ENCODE data around the gene APOBEC3C.
A peak's percentile ranks its signal among the peaks of the same experiment; 100 is the strongest.
"Not testable (repeated sequence)": the region's sequence is repeated elsewhere in the genome, so short reads cannot be mapped to it uniquely, and the experiment has no call there.

Gene APOBEC3C

DNA sequence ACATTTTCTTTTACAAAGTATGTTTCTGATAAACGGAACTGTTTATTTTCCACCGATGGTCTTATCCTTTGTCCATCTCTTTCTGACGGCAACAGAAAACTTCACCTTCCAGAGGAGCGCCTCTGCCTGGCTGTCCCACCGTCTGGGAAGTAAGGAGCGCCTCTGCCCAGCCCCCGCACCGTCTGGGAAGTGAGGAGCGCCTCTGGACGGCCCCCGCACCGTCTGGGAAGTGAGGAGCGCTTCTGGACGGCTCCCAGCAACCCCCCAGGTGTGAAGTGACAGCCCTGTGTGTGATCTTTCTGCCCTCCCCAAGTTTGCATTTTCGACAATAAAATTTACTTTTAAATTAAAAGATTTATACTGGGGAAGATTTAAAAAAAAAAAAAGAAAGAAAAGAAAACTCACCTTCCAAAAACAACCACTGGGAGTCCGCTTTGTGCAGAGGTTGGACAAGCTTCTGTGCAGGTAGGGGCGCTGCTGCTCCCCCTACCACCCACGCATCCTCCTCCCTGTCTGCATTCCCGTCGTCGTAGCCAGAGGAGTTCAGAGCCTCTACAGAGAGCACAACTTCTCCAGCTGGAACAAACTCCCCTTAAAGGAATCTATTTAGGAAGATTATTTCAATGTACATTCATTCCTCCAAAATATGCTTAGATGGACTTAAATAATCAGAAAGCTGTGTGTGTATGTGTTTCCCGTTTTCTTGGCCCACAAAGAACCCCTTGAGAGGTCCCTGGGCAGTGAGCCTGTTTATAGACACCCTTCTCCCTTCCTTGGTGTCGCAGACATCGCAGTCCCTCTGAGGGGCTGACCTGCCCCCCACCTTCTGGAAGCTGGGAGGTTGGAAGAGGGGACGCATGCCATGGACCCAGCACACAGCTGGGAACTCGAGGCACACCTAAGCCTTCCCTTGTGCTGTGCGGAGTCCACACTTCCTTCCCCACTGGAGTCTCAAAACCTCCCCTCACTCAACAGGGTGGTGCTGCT lies 32.8 kb upstream of the APOBEC3C start:
- no peaks in the 10 kb centered on the region for H3K27me3 ChIP-seq (ENCODE audit: insufficient read depth, poor library complexity, severe bottlenecking)
- TF ChIP-seq, protein P1, sequence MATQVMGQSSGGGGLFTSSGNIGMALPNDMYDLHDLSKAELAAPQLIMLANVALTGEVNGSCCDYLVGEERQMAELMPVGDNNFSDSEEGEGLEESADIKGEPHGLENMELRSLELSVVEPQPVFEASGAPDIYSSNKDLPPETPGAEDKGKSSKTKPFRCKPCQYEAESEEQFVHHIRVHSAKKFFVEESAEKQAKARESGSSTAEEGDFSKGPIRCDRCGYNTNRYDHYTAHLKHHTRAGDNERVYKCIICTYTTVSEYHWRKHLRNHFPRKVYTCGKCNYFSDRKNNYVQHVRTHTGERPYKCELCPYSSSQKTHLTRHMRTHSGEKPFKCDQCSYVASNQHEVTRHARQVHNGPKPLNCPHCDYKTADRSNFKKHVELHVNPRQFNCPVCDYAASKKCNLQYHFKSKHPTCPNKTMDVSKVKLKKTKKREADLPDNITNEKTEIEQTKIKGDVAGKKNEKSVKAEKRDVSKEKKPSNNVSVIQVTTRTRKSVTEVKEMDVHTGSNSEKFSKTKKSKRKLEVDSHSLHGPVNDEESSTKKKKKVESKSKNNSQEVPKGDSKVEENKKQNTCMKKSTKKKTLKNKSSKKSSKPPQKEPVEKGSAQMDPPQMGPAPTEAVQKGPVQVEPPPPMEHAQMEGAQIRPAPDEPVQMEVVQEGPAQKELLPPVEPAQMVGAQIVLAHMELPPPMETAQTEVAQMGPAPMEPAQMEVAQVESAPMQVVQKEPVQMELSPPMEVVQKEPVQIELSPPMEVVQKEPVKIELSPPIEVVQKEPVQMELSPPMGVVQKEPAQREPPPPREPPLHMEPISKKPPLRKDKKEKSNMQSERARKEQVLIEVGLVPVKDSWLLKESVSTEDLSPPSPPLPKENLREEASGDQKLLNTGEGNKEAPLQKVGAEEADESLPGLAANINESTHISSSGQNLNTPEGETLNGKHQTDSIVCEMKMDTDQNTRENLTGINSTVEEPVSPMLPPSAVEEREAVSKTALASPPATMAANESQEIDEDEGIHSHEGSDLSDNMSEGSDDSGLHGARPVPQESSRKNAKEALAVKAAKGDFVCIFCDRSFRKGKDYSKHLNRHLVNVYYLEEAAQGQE (IDR thresholded peaks at IDR 0.05; ENCODE audit: insufficient replicate concordance, low read depth) = no peak
- TF ChIP-seq GABPA (IDR thresholded peaks at IDR 0.05; ENCODE audit: low read depth) = no peak
- H3K4me3 ChIP-seq (replicated peaks; ENCODE audit: insufficient read depth, low read length) = no peak overlapping the region
- DNase-seq (ENCODE audit: low read depth in 1 of 2, low spot score in 1 of 2) = no peak
- H3K27ac ChIP-seq (replicated peaks) = no peak overlapping the region

DNA sequence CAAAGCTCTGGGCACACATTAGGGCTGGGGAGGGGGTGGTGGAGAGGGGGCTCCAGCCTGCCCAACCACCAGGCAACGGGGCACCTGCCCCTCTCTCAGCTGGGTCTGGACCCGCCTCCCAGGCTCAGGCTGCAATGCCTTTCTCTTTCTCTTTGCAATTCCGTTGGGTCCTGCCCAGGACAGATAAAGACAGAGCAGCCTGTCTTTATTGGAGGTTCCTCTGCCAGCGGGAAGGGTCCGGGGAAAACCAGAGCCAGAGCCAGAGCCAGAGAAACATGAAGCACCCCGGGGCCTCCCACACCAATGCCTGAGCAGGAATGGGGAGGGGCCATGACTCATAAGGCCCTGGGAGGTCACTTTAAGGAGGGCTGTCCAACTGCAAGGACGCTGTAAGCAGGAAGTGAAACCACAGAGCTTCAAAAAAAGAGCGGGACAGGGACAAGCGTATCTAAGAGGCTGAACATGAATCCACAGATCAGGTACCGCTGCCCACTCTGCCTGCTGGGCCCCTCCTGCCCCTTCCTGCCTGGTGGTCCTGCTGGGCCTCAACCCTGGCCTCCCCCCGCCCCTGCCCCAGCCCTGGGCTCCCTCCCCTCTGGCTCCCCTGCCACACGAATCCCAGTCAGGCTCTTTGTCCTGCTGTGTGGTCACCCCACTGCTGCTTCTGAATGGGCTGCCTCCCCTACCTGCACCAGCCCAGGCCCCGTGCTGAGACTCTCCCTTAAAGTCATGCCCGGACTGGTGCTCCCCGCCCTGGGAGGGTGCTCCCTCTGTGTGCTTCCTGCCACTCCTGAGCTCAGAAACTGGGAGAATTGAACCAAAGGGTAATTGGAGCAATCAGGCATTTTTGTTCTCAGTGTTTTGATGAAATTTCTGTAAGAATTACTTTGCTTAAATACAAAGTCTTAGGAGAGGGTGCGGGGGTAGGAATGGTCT lies 31.8 kb upstream of the APOBEC3C start, which contains the start of gene APOBEC3B:
APOBEC3B (plus strand) TSS at position 356 of the 936 bp plus-strand sequence; CDS start at position 463, 107 bp downstream.
- Histone ChIP-seq H3K27me3 (ENCODE audit: insufficient read depth, poor library complexity, severe bottlenecking) (no peaks in the 10 kb centered on the region), H3K4me3 (replicated peaks; ENCODE audit: insufficient read depth, low read length) (no peak within 1 kb of the TSS), H3K27ac (replicated peaks) (no peak within 1 kb of the TSS; the same call in 1 of the 2 replicates)
- TF ChIP-seq, protein P2, sequence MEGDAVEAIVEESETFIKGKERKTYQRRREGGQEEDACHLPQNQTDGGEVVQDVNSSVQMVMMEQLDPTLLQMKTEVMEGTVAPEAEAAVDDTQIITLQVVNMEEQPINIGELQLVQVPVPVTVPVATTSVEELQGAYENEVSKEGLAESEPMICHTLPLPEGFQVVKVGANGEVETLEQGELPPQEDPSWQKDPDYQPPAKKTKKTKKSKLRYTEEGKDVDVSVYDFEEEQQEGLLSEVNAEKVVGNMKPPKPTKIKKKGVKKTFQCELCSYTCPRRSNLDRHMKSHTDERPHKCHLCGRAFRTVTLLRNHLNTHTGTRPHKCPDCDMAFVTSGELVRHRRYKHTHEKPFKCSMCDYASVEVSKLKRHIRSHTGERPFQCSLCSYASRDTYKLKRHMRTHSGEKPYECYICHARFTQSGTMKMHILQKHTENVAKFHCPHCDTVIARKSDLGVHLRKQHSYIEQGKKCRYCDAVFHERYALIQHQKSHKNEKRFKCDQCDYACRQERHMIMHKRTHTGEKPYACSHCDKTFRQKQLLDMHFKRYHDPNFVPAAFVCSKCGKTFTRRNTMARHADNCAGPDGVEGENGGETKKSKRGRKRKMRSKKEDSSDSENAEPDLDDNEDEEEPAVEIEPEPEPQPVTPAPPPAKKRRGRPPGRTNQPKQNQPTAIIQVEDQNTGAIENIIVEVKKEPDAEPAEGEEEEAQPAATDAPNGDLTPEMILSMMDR (IDR thresholded peaks at IDR 0.05; ENCODE audit: insufficient read depth, low read length) = no peak
- TF ChIP-seq, protein P1 (IDR thresholded peaks at IDR 0.05; ENCODE audit: insufficient replicate concordance, low read depth) = no peak
- TF ChIP-seq GABPA (IDR thresholded peaks at IDR 0.05; ENCODE audit: low read depth) = no peak
- TF ChIP-seq POLR2AphosphoS5 (IDR thresholded peaks at IDR 0.05; ENCODE audit: low read depth) = no peak
- TF ChIP-seq SPI1 (IDR thresholded peaks at IDR 0.05; ENCODE audit: borderline replicate concordance, low read depth) = no peak
- peak; percentile 80 to 83 for DNase-seq (ENCODE audit: low read depth in 1 of 2, low spot score in 1 of 2)

DNA sequence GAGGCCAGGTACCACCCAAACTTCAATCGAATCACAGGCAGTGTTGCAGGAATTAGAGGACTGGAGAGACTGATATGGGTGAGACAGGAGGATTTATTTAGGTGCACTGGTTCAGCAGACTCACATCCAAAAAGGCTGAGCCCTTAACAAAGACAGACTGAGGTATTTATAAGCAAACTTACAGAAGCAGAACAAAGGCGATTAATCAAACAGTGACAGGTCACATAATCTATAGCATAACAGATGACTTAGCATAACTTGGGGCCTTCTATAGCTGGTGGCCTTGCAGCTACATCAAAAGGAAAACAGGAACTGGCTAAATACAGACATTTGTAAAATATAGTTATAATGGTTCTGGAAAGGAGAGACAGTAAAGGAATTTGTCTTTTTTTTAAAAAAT lies 29.8 kb upstream of the APOBEC3C start:
- Histone ChIP-seq H3K27me3 (ENCODE audit: insufficient read depth, poor library complexity, severe bottlenecking) (no peaks in the 10 kb centered on the region), H3K4me3 (replicated peaks; ENCODE audit: insufficient read depth, low read length) (no peak overlapping the region), H3K27ac (replicated peaks) (no peak overlapping the region)
- DNase-seq (ENCODE audit: low read depth in 1 of 2, low spot score in 1 of 2) = no peak
- TF ChIP-seq POLR2AphosphoS5 (IDR thresholded peaks at IDR 0.05; ENCODE audit: low read depth) (no peak), SPI1 (IDR thresholded peaks at IDR 0.05; ENCODE audit: borderline replicate concordance, low read depth) (peak; percentile 39; the same call in 1 of the 2 replicates), GABPA (IDR thresholded peaks at IDR 0.05; ENCODE audit: low read depth) (no peak)
- TF ChIP-seq, protein P1 (IDR thresholded peaks at IDR 0.05; ENCODE audit: insufficient replicate concordance, low read depth) = no peak
- TF ChIP-seq, protein P2 (IDR thresholded peaks at IDR 0.05; ENCODE audit: insufficient read depth, low read length) = no peak

DNA sequence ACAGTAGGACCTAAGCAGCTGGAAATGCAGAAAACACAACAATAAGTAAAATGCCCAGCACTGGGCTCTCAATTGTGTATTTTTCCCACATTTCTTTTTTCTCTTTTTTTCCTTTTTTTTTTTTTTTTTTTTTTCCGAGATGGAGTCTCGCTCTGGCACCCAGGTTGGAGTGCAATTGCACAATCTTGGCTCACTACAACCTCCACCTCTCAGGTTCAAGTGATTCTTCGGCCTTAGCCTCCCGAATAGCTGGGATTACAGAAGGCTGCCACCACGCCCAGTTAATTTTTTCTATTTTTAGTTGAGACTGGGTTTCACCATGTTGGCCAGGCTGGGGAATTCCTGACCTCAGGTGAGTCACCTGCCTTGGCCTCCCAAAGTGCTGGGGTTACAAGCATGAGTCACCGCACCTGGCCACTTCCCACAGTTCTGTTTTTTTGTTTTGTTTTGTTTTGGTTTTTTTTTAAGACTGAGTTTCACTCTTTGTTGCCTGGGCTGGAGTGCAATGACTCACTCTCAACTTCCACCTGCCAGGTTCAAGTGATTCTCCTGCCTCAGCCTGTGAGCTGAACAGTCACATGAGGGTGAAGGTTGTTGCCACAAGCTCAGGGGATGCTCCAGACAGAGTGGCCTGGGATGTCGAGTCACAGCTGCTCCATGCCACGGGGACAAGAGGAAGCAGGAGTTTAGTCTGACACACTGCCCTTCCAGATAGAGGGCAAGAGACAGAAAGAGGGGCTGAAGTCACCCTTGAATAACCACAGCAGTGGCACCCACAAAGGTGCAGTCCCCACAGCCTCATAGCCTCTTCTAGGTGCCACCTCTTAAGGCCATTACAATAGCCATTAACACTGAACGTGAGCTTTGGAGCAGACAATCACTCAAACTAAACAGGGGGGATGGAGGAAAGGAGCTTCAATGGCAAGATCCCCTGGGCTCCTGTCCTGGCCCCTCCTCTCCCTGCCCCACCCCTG lies 29.0 kb upstream of the APOBEC3C start:
- H3K4me3 ChIP-seq (replicated peaks; ENCODE audit: insufficient read depth, low read length); H3K27me3 ChIP-seq (ENCODE audit: insufficient read depth, poor library complexity, severe bottlenecking); H3K27ac ChIP-seq (replicated peaks); DNase-seq (ENCODE audit: low read depth in 1 of 2, low spot score in 1 of 2): not testable (repeated sequence)

Data from HL-60 (cell line).